Nephron progenitor cell (in vitro differentiated cells): ENCODE data around the gene ABHD12.

ENCODE experiments used
- DNase-seq: peaks from one replicate; pipeline ENCODE4 v3.0.0; 2021
- H3K27ac Mint-ChIP-seq: 2 replicates; pipeline ENCODE4 v1.8.0; 2021; ENCODE audit warnings: mild to moderate bottlenecking, moderate library complexity, mixed read lengths
- H3K27me3 Mint-ChIP-seq: 2 replicates; pipeline ENCODE4 v1.8.0; 2021; ENCODE audit warnings: mild to moderate bottlenecking, low read depth, mixed read lengths; ENCODE audit not compliant: poor library complexity
- H3K36me3 Mint-ChIP-seq: 2 replicates; pipeline ENCODE4 v1.8.0; 2021; ENCODE audit warnings: low read depth, mixed read lengths
- H3K4me1 Mint-ChIP-seq: 2 replicates; pipeline ENCODE4 v1.8.0; 2021; ENCODE audit warnings: mixed read lengths
- H3K4me3 Mint-ChIP-seq: 2 replicates; pipeline ENCODE4 v1.8.0; 2021; ENCODE audit warnings: mild to moderate bottlenecking, moderate library complexity, mixed read lengths
- H3K9me3 Mint-ChIP-seq: 2 replicates; pipeline ENCODE4 v1.8.0; 2021; ENCODE audit warnings: mild to moderate bottlenecking, moderate library complexity, mixed read lengths
- CTCF ChIP-seq: fragments of 200-600 bp; sonication (generic); IDR thresholded peaks from 2 replicates; pipeline ENCODE4 v1.5.0; 2021; ENCODE audit warnings: antibody characterized with exemption

The ABHD12 gene

DNA sequence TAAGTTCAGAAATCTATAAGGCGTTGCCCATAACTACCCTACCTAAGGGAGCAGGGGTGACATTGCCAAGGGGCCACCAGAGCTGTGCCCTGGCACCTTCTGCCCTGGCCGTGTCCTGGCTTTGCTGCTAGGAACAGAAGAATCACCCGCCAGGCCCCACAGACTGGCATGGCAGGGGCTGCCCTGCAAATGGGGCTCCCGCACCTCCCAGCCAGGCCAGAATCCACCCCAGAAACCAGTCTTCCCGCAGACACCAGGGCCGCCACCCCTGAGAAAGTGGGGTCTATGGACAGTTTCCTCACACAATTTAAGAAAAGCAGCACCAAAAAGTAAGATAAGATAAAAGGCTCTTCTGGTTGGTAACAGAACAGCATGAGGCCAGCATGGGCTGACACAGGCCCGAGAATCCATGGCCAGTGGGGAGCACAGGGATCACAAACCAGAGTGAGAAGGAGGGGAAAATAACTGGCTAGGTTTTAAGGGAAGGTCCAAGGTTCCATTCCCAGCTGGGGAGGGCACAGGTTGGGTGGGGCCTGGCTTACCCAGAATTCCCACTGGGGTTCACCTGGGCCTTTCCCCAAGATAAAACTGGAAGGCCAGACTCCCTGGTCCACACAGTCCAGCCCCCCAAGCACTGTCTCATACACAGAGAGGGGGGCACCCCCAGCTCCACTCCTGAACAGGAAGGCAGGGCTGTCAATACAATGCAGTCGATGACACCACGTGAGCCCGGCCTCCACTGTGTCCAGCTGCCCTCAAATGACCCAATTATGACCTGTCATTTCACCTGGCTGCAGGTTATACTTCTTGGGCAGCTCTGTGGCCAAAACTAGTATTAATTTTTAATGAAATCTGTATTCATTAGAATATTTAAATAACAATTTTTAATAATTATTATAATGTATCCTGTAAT lies 83.4 kb downstream of the ABHD12 start:
- Mint-ChIP-seq H3K27me3 (peaks cover 3% of the 10 kb centered on the region), H3K4me1 (peaks cover 33% of the 10 kb centered on the region), H3K4me3 (no peak overlapping the region), H3K9me3 (peaks cover 5% of the 10 kb centered on the region), H3K36me3 (peaks cover 29% of the 10 kb centered on the region), H3K27ac (peak overlapping the region; percentile 33)
- no peak for TF ChIP-seq CTCF
- DNase-seq: no peak

DNA sequence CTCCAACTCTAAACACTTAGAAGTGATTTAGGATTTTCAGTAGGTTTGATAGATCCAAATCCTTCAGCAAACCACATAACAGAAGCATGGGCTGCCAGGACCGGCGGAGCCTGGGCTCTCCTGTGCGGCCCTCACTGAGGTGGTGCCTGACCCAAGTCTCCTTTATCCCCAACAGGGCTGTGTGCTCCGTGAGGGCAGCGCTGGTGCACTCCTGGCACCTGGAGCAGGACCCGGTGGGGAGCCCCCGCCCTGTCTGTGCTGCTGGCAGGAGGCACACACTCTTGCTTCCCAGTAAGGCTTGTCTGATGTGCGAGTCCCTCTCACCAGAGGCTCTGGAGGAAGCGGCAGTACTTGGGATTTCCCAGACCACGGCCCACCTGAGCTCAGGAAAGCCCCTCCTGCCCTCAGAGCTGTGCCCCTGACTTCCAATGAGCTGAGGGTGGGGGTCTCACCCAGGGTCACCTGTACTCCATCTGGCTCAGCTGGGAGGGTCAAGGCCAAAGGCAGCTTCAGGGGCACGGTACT lies 86.5 kb downstream of the ABHD12 start:
- no peak for DNase-seq
- Mint-ChIP-seq H3K4me3 (no peak overlapping the region), H3K36me3 (peaks cover 11% of the 10 kb centered on the region), H3K9me3 (no peaks in the 10 kb centered on the region), H3K27me3 (peaks cover 3% of the 10 kb centered on the region), H3K4me1 (peaks cover 5% of the 10 kb centered on the region), H3K27ac (no peak overlapping the region)
- no peak for TF ChIP-seq CTCF

DNA sequence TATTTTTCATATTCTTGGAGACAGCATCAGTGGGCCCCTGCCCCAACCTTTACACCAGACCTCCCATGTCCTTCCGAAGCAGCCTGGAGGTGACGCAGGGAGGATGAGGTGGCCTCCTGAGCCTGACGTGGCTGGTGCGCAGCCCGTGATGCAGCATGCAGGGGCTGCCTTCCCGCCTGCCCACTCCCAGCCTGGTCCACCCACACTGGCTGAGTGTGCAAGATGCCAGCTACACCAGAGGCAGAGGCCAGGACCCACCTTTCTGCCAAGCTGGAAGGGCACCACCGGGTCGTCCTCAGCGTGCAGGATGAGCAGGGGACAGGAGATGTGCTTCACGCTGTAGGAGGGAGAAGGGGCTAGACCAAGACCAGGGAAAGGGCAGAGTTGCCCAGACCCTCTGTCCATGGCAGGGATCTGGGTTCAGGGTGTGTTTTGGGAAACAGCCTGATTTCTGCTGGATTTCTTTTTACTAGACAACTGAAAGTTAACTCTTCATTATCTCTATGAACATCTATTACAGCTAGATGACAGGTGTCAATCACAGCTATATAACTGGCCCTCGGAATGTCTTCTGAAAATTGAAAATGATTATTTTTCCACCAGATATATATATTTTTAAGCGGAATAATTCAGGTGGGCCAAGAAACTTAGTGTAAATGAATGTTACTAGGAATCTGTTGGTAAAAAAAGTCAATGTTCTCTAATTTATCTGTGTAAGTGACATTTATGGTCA lies 87.2 kb downstream of the ABHD12 start:
- no peak for DNase-seq
- H3K4me3 Mint-ChIP-seq: no peak overlapping the region
- H3K9me3 Mint-ChIP-seq: no peaks in the 10 kb centered on the region
- H3K27ac Mint-ChIP-seq: no peak overlapping the region
- no peaks in the 10 kb centered on the region for H3K4me1 Mint-ChIP-seq
- H3K36me3 Mint-ChIP-seq: peaks cover 15% of the 10 kb centered on the region
- TF ChIP-seq CTCF: no peak
- peaks cover 3% of the 10 kb centered on the region for H3K27me3 Mint-ChIP-seq

- Mint-ChIP-seq H3K4me1 (no peaks in the 10 kb centered on the region), H3K27me3 (peaks cover 3% of the 10 kb centered on the region), H3K4me3 (no peak overlapping the region), H3K9me3 (no peaks in the 10 kb centered on the region), H3K27ac (peak overlapping the region; percentile 55), H3K36me3 (peaks cover 17% of the 10 kb centered on the region)
- no peak for DNase-seq
- TF ChIP-seq CTCF: no peak
Measured at GRCh38 chr20:25302596-25302995, 88.0 kb downstream of the ABHD12 start.

DNA sequence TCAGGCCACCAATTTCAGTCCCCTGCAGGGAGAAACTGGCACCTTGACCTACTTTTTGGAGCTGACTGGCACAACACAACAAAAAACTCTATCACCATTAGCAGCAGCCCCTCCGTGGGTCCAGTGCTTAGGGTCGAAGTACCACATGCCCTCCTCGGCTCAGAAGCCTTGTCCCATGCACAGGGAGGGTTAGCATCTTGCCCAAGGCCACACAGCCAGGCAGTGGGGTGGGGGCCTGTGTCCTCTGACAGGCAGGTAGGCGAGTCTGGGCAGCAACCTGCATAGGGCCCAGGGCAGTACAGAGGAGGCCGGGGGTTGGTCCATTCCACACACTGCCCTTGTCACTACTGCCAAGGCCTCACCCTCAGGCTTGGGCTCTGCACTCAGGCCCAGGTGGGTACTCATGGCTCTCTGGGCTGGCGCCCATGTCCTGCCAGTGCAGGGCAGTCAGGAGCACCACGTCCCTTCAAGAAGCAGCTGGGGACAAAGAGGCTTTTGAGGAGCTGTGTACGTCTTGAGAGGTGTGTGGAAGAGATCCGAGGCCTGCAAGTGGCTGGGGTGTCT lies 89.2 kb downstream of the ABHD12 start:
- DNase-seq: no peak
- no peaks in the 10 kb centered on the region for H3K4me1 Mint-ChIP-seq
- H3K9me3 Mint-ChIP-seq: no peaks in the 10 kb centered on the region
- peak overlapping the region; percentile 39 for H3K27ac Mint-ChIP-seq
- H3K36me3 Mint-ChIP-seq: peaks cover 8% of the 10 kb centered on the region
- no peaks in the 10 kb centered on the region for H3K27me3 Mint-ChIP-seq
- TF ChIP-seq CTCF: no peak
- no peak overlapping the region for H3K4me3 Mint-ChIP-seq
